CD4-positive, alpha-beta T cell treated with Interleukin-4 for 1 hour (primary cell): Measurements from ENCODE around the gene TBX3.

Source experiments
- DNase-seq, 2 donors: peaks; one replicate each; pipeline ENCODE4 v3.0.0-alpha.2; 2020 to 2022

The TBX3 gene

DNA sequence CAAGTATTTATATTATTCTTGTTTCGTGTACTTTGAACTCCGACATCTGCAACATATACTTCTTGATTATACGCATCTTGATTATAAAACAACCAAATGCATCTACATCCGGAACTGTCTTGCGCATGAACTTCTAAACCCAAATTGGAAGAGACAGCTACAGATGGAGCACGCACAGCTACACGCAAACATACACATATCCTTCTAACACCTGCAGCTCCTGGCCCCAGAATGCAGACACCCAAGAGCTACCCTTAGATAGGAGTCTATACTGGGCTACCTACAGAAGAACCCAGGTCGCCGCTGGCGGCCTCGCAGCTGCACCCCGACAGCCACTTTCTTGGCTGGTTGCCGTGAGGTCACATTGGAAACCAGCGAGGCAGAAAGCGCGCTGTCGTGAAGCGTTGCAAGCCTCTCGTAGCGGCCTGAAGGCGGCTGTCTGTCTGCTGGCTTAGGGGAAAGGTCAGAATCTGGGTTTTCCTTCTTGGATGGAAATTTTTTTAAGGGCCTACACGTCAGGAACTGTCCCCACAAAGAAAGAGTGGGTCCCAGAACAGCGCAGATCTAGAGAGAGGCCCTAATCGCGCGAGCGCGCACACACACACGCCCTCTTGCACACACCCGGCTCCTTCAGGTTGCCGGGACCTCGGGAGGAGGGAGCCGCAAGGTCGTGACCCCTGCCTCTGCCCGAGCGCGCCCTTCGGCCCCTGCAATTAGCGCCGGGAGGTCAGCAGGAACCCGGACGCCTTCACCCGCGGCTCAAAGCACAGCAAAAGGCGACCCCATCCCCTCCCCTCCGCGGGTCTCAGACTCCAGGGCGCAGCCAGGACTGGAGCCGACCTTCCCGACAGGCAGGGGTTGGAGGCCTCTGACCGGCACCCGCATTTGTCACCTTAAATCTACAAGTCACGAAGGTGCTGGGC is 17.0 kb downstream of the TBX3 start:
- DNase-seq: no peak

DNA sequence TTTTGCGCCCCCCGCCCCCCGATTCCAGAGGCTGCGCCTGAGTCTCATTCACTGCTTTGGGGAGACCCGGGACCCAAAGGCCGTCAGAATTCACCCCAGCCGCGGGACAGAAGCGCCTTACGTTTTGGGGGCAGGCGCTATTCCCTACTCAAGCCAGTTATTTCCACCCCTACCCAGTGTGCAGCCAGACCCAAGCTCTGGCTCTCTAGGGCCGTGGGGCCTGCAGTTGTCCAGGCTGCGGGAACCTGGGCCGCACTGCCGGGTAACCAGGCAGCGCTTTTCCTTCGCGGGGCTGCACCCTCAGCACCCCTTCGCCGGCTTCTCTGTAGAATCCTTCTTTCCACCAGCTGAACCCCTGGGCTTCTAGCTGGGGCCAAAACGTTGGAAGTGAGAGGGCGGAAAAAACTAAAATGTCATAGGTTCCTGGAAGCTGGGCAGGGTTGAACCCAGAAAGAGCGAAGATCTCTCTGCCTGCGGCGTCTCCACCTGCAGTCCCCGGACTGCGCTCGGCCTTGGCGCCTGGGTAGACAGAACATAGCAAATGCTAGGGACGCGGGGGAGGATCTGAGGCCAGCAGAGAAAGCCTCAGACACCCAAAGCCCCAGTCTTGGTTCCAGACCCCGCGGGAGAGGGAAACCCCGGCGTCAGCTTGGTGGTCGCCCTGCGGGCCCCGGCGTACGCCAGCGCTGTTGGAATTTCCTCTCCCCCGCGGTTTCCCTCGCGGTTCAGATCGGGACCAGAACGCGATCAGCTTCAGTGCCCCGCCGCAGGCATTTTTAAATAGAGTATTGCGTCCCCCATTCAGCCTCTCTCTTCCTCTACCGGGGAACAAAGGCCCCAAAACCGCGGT is 18.3 kb downstream of the TBX3 start:
- no peak for DNase-seq

GRCh38 chr12:114664651-114665320 is 19.2 kb downstream of the TBX3 start:
- no peak for DNase-seq

GRCh38 chr12:114662512-114663177 is 21.3 kb downstream of the TBX3 start:
- peak; percentile 45 to 59 for DNase-seq

DNA sequence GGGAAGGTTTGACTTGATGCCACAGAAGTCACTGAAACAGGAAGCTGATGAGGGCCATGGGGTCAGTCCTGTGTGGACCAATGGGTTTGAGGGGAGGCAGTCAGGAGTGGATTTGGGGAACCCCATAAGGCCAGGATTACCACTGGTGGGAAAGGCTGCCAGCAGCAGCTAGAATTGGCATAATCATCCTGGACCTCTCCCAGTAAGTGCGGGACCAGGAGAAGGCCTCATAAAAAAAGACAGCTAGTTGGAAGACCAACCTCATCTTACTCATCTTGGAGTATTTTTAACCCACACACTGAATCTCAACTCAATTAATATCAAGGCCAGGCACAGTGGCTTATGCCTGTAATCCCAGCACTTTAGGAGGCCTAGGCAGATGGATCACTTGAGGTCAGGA is 22.7 kb downstream of the TBX3 start:
- DNase-seq: no peak

DNA sequence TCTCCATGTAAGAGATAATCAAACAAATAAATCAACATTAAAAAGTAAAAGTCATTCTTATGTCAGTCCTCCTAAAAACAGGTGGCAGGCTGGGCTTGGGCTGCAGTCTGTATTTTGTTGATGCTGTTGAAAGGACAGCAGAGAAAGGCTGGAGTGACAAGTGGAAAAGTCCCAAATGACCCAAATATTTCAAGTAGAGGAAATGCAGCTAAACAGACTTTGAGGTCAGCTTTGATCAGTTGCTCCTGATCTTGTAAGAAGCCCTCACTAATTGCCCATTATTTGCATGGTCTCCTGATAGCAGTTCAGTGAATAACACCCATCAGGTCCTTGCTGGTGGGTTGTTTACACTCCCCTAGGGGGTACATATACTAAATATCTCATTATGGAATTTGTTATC is 24.9 kb downstream of the TBX3 start:
- DNase-seq: no peak

DNA sequence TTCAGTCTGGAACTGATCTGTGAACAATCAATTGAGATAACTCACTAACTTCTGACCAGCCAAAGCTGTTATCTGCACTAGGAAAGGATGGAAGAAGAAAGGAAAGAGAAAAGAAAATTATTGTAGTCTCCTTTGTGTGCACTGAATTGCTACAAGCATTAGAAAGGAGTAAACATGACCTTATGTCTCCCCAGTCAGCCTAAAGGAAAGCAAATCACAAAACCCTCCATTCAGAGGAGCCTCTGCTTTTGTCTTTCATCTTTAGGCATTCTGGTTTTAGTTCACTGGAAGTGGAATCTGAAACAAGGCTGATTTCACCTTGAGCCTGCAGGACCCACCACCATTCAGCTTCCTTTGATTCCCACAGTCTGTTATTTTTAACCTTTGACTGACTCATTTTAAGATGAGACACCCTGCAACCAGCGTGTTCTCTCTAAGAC is 26.0 kb downstream of the TBX3 start:
- no peak for DNase-seq

DNA sequence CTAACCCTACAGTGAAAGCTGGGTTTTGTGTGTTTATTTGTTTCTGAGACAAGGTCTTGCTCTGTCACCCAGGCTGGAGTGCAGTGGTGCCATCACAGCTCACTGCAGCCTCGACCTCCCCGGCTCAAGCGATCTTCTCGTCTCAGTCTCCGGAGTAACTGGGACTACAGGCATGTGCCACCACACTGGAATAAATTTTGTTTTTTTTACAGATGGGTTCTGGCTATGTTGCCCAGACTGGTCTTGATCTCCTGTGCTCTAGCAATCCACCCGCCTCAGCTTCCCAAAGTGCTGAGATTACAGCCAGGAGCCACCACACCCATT is 26.4 kb downstream of the TBX3 start:
- DNase-seq: no peak

DNA sequence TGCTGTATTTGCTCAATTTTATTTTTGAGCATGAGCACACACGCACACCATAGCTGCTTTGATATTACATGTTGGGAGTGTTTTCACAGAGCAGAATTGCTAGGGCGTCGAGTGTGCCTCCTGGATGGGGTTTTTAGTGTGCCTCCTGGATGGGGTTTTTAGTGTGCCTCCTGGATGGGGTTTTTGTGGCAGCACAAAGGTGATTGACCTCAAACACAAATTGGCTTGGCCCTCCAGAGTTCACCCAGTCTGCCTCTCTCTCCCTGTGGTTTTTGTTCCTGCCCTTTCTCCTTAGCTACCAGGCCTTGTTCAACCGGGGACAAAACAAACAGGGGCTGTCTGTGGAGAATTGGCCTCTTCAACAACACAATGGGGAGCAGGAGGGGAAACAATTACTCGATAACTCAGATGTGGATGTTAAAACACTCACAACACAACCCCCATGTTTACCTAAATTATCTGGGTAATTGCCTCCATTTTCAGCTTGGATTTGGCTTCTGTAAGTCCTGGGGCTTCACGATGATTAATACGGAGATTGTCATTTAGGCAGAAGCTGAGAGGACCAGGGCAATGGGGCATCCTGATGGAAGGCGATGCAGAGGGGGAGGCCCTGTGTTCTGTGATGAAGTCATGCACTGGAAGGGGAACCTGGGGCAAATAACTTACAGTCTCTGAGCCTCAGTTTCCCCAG is 26.9 kb downstream of the TBX3 start:
- DNase-seq: no peak

DNA sequence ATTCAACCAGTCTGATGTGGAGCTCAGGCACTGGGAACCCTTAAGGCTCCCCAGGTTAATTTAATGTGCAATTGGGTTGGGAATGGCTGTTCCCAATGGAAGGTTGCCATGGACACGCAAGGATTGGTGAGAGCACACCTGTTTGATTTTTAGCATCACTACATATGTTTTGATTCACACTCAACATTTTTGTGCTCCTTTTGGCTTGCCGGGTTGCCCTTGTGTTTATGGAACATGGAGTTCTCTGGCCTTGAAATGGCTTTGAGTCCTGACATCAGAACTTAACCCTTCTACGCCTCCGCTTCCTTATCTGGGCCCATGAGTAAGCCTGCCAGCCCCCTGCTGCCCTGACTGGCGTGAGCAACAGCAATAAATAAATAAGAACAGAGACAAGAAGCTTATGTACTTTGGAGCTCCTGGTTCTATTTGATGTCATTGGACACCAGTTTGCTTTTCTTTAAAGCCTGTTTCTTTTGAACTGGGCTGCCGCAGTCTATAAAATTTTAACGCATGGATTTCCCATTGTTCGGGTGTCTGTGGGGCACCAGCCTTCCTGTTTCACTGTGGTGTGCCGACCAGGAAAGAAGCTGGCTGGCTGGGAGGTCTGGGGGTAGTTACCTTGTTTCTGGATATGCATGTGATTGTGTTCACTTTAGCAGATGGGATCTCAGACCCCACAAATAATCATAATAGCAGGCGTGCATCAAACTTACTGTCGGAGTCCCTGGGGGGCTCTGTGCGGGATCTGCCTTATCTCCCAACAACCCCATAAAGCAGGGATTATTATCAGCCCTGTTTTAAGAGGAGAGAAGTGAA is 27.8 kb downstream of the TBX3 start:
- DNase-seq: no peak

DNA sequence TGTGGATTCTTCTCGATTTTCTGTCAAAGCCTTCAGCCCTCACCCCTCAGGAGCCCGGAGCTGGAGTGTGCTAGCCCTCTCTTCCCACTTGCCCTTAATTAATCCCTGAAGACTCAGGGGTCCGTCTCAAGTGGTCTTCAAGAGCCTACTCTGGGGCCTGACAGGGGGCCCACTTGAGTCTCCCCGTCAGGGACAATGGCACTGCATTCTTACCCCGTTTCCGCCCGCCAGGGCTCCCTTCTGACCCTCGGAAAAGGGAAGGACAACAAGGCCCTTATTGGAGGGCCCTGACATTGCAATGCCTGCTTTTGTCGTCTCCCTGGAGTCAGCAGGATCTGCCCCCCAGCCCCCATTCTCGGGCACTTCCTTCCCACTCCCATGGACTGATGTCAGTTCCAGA is 34.4 kb downstream of the TBX3 start:
- no peak for DNase-seq

DNA sequence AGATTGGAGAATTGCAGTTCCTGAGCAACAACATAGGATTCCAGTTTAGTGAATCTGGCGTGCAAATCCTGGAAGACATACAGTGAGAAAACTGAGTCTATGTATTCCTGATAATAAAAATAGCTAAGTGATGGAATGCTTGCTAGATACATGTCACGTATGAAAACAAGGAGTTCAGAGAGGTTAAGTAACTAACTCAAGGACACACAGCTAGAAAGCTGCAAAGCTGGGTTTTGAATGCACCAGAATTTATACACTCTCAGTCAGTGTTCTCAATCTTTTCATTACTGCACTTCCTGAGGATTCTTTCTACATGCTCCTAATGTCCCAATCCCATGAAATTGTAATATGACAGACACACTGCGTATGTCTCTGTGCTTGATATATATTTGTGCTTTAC is 35.3 kb downstream of the TBX3 start:
- no peak for DNase-seq

DNA sequence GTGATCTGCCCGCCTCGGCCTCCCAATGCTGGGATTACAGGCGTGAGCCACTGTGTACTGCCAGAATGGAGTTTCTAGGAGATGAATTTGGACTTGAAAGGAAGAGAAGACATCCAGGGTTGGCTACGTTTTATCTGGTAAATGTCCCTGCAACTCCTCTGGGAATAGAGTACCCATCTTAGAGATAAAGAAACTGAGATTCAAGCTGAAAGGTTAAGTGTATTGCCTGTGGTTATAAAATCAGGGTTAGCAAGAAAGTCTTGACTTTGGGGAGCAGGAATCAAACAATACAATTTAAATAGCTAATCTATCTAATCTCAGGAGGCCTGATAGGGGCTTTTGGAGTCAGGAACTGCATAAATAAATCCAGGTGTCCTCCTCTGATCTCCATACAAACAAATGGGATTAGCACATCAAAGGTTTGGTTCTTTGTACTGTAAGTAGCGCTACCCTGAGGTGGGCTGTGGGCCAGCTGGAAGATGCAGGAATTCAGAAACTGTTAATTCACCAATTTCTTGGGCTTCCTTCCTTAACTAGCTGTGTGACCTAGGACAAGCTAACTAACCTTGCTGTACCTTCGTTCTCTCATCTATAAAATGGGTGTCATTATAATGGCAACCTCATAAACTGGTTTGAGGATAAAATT is 45.1 kb downstream of the TBX3 start:
- DNase-seq: no peak

- DNase-seq: no peak
These were observed 47.1 kb downstream of the TBX3 start for GRCh38 chr12:114636723-114637480.

- no peak for DNase-seq
These were observed 52.7 kb downstream of the TBX3 start for GRCh38 chr12:114631242-114631641.

GRCh38 chr12:114628199-114628598 is 55.8 kb downstream of the TBX3 start:
- no peak for DNase-seq

- DNase-seq: no peak
These were observed 56.6 kb downstream of the TBX3 start for GRCh38 chr12:114627393-114627792.

- DNase-seq: no peak
These were observed 58.6 kb downstream of the TBX3 start for GRCh38 chr12:114625294-114625851.

- DNase-seq: no peak
These were observed 60.2 kb downstream of the TBX3 start for GRCh38 chr12:114623737-114624136.
